Stomach (tissue), 4 donors: Measurements from ENCODE around the gene DNALI1.

Experiments used
- EP300 ChIP-seq: sonication (generic); formaldehyde crosslinking; IDR thresholded peaks from one replicate; pipeline ENCODE4 v1.6.1; 2017; ENCODE audit warnings: antibody characterized with exemption
- POLR2A ChIP-seq, 4 donors: fragments of 450-650 bp; IDR thresholded peaks; one replicate each; pipeline ENCODE4 v1.6.1; 2016; ENCODE audit warnings: antibody characterized with exemption in 4 of 4, control low read depth in 2 of 4, mild to moderate bottlenecking in 1 of 4, moderate library complexity in 1 of 4
- TF ChIP-seq, protein P1 (sequence below), 7 experiments: fragments of 450-650 bp in 4 of 7; fragments of 200-600 bp in 3 of 7; sonication (generic) in 3 of 7; IDR thresholded peaks; one replicate each; pipeline ENCODE4 v1.5.1; 2016 to 2019; ENCODE audit warnings: antibody characterized with exemption in 7 of 7, control low read depth in 2 of 7, mild to moderate bottlenecking in 1 of 7

DNA sequence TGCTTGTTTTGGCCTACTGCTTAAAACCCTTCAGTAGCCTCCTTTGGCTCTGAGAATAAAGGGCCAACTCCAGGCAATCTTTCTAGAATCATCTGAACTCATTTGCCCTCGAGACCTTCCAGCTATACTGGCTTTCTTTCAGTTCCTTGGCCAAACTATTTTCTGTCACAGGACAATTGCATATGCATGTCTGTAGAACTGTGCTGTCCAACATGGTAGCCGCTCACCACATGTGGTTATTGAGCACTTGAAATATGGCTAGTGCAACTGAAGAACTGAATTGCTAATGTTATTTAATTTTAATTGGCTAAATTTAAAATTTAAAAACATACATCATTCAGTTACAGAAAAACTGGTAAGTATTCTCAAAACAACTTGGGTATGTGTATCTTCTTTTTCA, 53.3 kb downstream of the DNALI1 start:
- TF ChIP-seq, protein P1, sequence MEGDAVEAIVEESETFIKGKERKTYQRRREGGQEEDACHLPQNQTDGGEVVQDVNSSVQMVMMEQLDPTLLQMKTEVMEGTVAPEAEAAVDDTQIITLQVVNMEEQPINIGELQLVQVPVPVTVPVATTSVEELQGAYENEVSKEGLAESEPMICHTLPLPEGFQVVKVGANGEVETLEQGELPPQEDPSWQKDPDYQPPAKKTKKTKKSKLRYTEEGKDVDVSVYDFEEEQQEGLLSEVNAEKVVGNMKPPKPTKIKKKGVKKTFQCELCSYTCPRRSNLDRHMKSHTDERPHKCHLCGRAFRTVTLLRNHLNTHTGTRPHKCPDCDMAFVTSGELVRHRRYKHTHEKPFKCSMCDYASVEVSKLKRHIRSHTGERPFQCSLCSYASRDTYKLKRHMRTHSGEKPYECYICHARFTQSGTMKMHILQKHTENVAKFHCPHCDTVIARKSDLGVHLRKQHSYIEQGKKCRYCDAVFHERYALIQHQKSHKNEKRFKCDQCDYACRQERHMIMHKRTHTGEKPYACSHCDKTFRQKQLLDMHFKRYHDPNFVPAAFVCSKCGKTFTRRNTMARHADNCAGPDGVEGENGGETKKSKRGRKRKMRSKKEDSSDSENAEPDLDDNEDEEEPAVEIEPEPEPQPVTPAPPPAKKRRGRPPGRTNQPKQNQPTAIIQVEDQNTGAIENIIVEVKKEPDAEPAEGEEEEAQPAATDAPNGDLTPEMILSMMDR (IDR thresholded peaks at IDR 0.05) = no peak
- TF ChIP-seq POLR2A (IDR thresholded peaks at IDR 0.05) (no peak), EP300 (no peak)
